Thymus (tissue), 11 donors: ENCODE results near the gene NFATC3. TPM values are rescaled to one million over a fixed set of nuclear protein-coding genes. Genes with fewer than 3 reads are reported as not detected.
A peak's percentile ranks its signal among the peaks of the same experiment; 100 is the strongest.

ENCODE experiments used
- DNase-seq, 9 donors: peaks; one replicate each; pipeline ENCODE4 v3.0.0-alpha.2; 2013; ENCODE audit warnings: low spot score in 9 of 9, low read depth in 6 of 9, missing footprints in 1 of 9
- H3K27ac ChIP-seq, 2 donors: one replicate each; pipeline ENCODE4 v1.5.1; 2013; ENCODE audit warnings: control low read depth in 1 of 2, low read depth in 1 of 2, low read length in 1 of 2, mild to moderate bottlenecking in 1 of 2, moderate library complexity in 1 of 2
- H3K27me3 ChIP-seq, 2 donors: one replicate each; pipeline ENCODE4 v1.5.1; 2013; ENCODE audit warnings: low read length in 1 of 2; ENCODE audit not compliant: control insufficient read depth in 2 of 2, insufficient read depth in 1 of 2
- H3K36me3 ChIP-seq, 2 donors: one replicate each; pipeline ENCODE4 v1.5.1; 2013; ENCODE audit warnings: low read length in 1 of 2, mild to moderate bottlenecking in 1 of 2, moderate library complexity in 1 of 2; ENCODE audit not compliant: control insufficient read depth in 2 of 2, insufficient read depth in 2 of 2
- H3K4me1 ChIP-seq, 2 donors: one replicate each; pipeline ENCODE4 v1.5.1; 2013; ENCODE audit warnings: low read length in 2 of 2; ENCODE audit not compliant: control insufficient read depth in 2 of 2, insufficient read depth in 2 of 2
- H3K4me3 ChIP-seq, 2 donors: one replicate each; pipeline ENCODE4 v1.5.1; 2013; ENCODE audit warnings: low read length in 2 of 2, control low read depth in 1 of 2, mild to moderate bottlenecking in 1 of 2
- H3K9me3 ChIP-seq, 2 donors: one replicate each; pipeline ENCODE4 v1.5.1; 2013; ENCODE audit warnings: low read length in 1 of 2, mild to moderate bottlenecking in 1 of 2; ENCODE audit not compliant: control insufficient read depth in 2 of 2, insufficient read depth in 1 of 2
- WGBS: extraction: QIAGEN DNeasy Blood & Tissue Kit; methylation state at CpG from one replicate; pipeline ENCODE4 v1.1.7; 2013; 5-methylcytosine and 5-hydroxymethylcytosine counted together
- polyA plus RNA-seq: library from polyadenylated mRNA; stranded (reverse); fragments of 200-250 nt; gene quantifications from one replicate; pipeline ENCODE4 v1.2.3, GENCODE V29; 2013
- total RNA-seq: library from RNA; stranded (reverse); fragments of 120-200 nt; gene quantifications from one replicate; pipeline ENCODE4 v1.2.4, GENCODE V29; 2013
- donor health status: healthy.

Gene NFATC3
- total and polyA plus RNA-seq, 2 donors = 37.4 to 149 TPM

- peaks cover 11 to 29% of the 10 kb centered on the region in 2 donors for H3K36me3 ChIP-seq
- 8% methylated on average over 23 of the region's 23 CpGs for WGBS
- H3K27ac ChIP-seq = peak overlapping the region; percentile 78 to 94
- peak in 1 of 9 donors; percentile 70 for DNase-seq
- no peaks in the 10 kb centered on the region for H3K9me3 ChIP-seq
- H3K27me3 ChIP-seq = no peaks in the 10 kb centered on the region
- H3K4me1 ChIP-seq = peaks cover 40 to 76% of the 10 kb centered on the region in 2 donors
- peak overlapping the region; percentile 68 to 99 for H3K4me3 ChIP-seq
Observed at GRCh38 chr16:68265078-68265920, 180.1 kb downstream of the NFATC3 start.

GRCh38 chr16:68267612-68268405, 182.6 kb downstream of the NFATC3 start:
- Histone ChIP-seq H3K27ac (peak overlapping the region in 1 of 2 donors; percentile 31), H3K4me3 (no peak overlapping the region), H3K36me3 (peaks cover 17 to 44% of the 10 kb centered on the region in 2 donors), H3K27me3 (no peaks in the 10 kb centered on the region), H3K9me3 (no peaks in the 10 kb centered on the region), H3K4me1 (peaks cover 45 to 77% of the 10 kb centered on the region in 2 donors)
- 94% methylated on average over 6 of the region's 6 CpGs for WGBS
- DNase-seq = no peak

- H3K36me3 ChIP-seq = peaks cover 28 to 64% of the 10 kb centered on the region in 2 donors
- H3K4me1 ChIP-seq = peaks cover 60 to 86% of the 10 kb centered on the region in 2 donors
- H3K9me3 ChIP-seq = peaks cover 1 to 2% of the 10 kb centered on the region in 2 donors
- H3K4me3 ChIP-seq = no peak overlapping the region
- no peaks in the 10 kb centered on the region for H3K27me3 ChIP-seq
- 97% methylated on average over 4 of the region's 4 CpGs for WGBS
- peak overlapping the region; percentile 60 to 64 for H3K27ac ChIP-seq
- DNase-seq = no peak
Observed at GRCh38 chr16:68269793-68270192, 184.6 kb downstream of the NFATC3 start.

- H3K27ac ChIP-seq = peak overlapping the region; percentile 60 to 64
- peaks cover 31 to 66% of the 10 kb centered on the region in 2 donors for H3K36me3 ChIP-seq
- DNase-seq = no peak
- H3K27me3 ChIP-seq = no peaks in the 10 kb centered on the region
- 61% methylated on average over 1 of the region's 1 CpG for WGBS
- peaks cover 64 to 90% of the 10 kb centered on the region in 2 donors for H3K4me1 ChIP-seq
- no peak overlapping the region for H3K4me3 ChIP-seq
- peaks cover 1 to 2% of the 10 kb centered on the region in 2 donors for H3K9me3 ChIP-seq
Observed at GRCh38 chr16:68270353-68270752, 185.2 kb downstream of the NFATC3 start.

GRCh38 chr16:68272507-68273209, 187.5 kb downstream of the NFATC3 start:
- H3K36me3 ChIP-seq = peaks cover 35 to 76% of the 10 kb centered on the region in 2 donors
- peak overlapping the region; percentile 97 for H3K27ac ChIP-seq
- peaks cover 69 to 95% of the 10 kb centered on the region in 2 donors for H3K4me1 ChIP-seq
- peaks cover 1 to 2% of the 10 kb centered on the region in 2 donors for H3K9me3 ChIP-seq
- DNase-seq = peak in 3 of 9 donors; percentile 74 to 88 (median 74)
- no peaks in the 10 kb centered on the region for H3K27me3 ChIP-seq
- 96% methylated on average over 4 of the region's 4 CpGs for WGBS
- peak overlapping the region in 1 of 2 donors; percentile 18 for H3K4me3 ChIP-seq

GRCh38 chr16:68273459-68273858, 188.3 kb downstream of the NFATC3 start:
- H3K27me3 ChIP-seq = no peaks in the 10 kb centered on the region
- no peak for DNase-seq
- H3K4me3 ChIP-seq = peak overlapping the region in 1 of 2 donors; percentile 18
- H3K9me3 ChIP-seq = peaks cover 1 to 2% of the 10 kb centered on the region in 2 donors
- WGBS = 93% methylated on average over 5 of the region's 5 CpGs
- H3K27ac ChIP-seq = peak overlapping the region; percentile 97
- peaks cover 29 to 74% of the 10 kb centered on the region in 2 donors for H3K36me3 ChIP-seq
- peaks cover 67 to 95% of the 10 kb centered on the region in 2 donors for H3K4me1 ChIP-seq

GRCh38 chr16:68273896-68274295, 188.7 kb downstream of the NFATC3 start:
- no peaks in the 10 kb centered on the region for H3K27me3 ChIP-seq
- H3K9me3 ChIP-seq = peaks cover 1 to 2% of the 10 kb centered on the region in 2 donors
- H3K4me1 ChIP-seq = peaks cover 67 to 91% of the 10 kb centered on the region in 2 donors
- peaks cover 29 to 72% of the 10 kb centered on the region in 2 donors for H3K36me3 ChIP-seq
- peak overlapping the region; percentile 97 for H3K27ac ChIP-seq
- no peak overlapping the region for H3K4me3 ChIP-seq
- no peak for DNase-seq
- 94% methylated on average over 8 of the region's 8 CpGs for WGBS

GRCh38 chr16:68274441-68274840, 189.3 kb downstream of the NFATC3 start:
- no peak for DNase-seq
- WGBS = 69% methylated on average over 4 of the region's 4 CpGs
- no peak overlapping the region for H3K4me3 ChIP-seq
- peaks cover 67 to 94% of the 10 kb centered on the region in 2 donors for H3K4me1 ChIP-seq
- H3K9me3 ChIP-seq = peaks cover 1 to 2% of the 10 kb centered on the region in 2 donors
- H3K27me3 ChIP-seq = no peaks in the 10 kb centered on the region
- peak overlapping the region; percentile 97 for H3K27ac ChIP-seq
- peaks cover 30 to 78% of the 10 kb centered on the region in 2 donors for H3K36me3 ChIP-seq
